NCI-H2196 (cell line): ENCODE results near the gene TBL1XR1.

Source experiments
- DNase-seq: peaks from one replicate; lab custom pipeline; 2025; ENCODE audit not compliant: unreplicated experiment; lab: John Stamatoyannopoulos, UW

Gene TBL1XR1

GRCh38 chr3:176970770-176971169 is 226.5 kb downstream of the TBL1XR1 start:
- no peak for DNase-seq

DNA sequence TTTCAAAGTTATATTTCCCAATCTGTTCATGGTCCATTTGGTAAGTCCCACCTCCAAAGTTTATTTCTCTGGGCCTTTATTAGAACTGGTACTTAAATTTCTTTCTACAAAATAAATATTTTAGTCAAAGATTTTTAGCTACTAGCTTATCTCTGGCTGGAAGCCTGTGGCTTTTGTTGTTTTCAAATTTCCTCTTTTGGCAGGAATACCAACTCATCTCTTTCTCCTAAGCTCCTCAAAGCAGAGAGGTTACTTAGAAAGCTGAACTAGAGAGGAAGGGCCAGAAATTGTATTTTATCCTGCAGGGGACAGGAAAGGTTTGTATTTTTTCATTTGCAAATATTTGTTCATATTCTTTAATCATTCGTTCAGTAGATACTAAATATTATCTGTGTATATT is 227.8 kb downstream of the TBL1XR1 start:
- no peak for DNase-seq
